ENCODE data around the gene ADGRD2. TPM values are rescaled to one million over a fixed set of nuclear protein-coding genes. Genes with fewer than 3 reads are reported as not detected.

ADGRD2 gene
- total RNA-seq, 2 donors from 2014 or later, result 1.0 to 4.0 TPM

DNA sequence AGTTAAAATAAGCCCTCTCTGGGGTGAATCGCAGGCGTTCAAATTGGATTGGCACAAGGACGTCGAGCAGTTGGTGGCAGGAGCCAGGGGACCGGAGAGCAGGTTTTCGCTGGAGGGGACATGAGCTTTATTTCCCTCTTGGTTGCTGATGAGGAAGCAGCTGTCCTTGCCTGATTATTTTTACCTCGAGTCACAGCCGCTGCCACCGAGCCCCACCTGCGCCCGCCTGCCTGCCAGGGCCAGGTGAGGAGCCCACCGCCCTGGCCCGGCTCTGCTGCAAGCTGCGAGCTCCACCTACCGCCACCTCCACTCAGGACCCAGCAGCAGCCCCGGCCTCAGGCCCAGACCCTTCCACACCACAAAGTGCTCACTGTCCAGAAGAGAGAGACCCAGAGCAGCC, 9.0 kb upstream of the ADGRD2 start:
- DNase-seq (ENCODE audit: low spot score), result no peak
- intact Hi-C loops (cut with DNase I), result no loop called here
- H3K36me3 ChIP-seq, result no peaks in the 10 kb centered on the region
- H3K27me3 ChIP-seq (replicated peaks; ENCODE audit: insufficient read depth), result no peaks in the 10 kb centered on the region
- no peak overlapping the region for H3K4me3 ChIP-seq
- no peaks in the 10 kb centered on the region for H3K9me3 ChIP-seq
- H3K27ac ChIP-seq, result no peak overlapping the region
- H3K4me1 ChIP-seq (replicated peaks), result no peaks in the 10 kb centered on the region
- WGBS, result 90% methylated on average over 16 of the region's 16 CpGs
- TF ChIP-seq, protein P1, sequence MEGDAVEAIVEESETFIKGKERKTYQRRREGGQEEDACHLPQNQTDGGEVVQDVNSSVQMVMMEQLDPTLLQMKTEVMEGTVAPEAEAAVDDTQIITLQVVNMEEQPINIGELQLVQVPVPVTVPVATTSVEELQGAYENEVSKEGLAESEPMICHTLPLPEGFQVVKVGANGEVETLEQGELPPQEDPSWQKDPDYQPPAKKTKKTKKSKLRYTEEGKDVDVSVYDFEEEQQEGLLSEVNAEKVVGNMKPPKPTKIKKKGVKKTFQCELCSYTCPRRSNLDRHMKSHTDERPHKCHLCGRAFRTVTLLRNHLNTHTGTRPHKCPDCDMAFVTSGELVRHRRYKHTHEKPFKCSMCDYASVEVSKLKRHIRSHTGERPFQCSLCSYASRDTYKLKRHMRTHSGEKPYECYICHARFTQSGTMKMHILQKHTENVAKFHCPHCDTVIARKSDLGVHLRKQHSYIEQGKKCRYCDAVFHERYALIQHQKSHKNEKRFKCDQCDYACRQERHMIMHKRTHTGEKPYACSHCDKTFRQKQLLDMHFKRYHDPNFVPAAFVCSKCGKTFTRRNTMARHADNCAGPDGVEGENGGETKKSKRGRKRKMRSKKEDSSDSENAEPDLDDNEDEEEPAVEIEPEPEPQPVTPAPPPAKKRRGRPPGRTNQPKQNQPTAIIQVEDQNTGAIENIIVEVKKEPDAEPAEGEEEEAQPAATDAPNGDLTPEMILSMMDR (IDR thresholded peaks at IDR 0.05), result no peak
- no peak for TF ChIP-seq POLR2A (IDR thresholded peaks at IDR 0.05)
- no peak for TF ChIP-seq POLR2AphosphoS5 (IDR thresholded peaks at IDR 0.05)

DNA sequence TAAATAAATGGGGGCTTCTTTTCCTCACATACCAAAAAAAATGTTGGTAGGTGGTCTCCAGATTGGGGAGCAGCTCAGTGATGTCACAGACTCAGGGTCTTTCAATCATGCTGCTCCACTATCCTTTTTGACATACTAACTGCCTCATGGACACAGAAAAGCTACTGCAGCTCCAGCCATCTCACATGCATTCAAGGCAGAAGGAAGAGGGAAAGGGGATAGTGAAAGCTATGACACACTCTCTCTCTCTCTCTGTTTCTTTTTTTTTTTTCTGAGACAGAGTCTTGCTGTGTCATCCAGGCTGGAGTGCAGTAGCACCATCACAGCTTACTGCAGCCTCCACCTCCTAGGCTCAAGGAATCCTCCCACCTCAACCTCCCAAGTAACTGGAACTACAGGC, 7.9 kb upstream of the ADGRD2 start:
- Histone ChIP-seq H3K36me3 (no peaks in the 10 kb centered on the region), H3K4me1 (replicated peaks) (no peaks in the 10 kb centered on the region), H3K9me3 (no peaks in the 10 kb centered on the region), H3K27me3 (replicated peaks; ENCODE audit: insufficient read depth) (no peaks in the 10 kb centered on the region), H3K4me3 (no peak overlapping the region), H3K27ac (no peak overlapping the region)
- DNase-seq (ENCODE audit: low spot score), result no peak
- TF ChIP-seq, protein P1 (IDR thresholded peaks at IDR 0.05), result no peak
- TF ChIP-seq POLR2AphosphoS5 (IDR thresholded peaks at IDR 0.05), result no peak
- TF ChIP-seq POLR2A (IDR thresholded peaks at IDR 0.05), result no peak
- intact Hi-C loops (cut with DNase I), result no loop called here

DNA sequence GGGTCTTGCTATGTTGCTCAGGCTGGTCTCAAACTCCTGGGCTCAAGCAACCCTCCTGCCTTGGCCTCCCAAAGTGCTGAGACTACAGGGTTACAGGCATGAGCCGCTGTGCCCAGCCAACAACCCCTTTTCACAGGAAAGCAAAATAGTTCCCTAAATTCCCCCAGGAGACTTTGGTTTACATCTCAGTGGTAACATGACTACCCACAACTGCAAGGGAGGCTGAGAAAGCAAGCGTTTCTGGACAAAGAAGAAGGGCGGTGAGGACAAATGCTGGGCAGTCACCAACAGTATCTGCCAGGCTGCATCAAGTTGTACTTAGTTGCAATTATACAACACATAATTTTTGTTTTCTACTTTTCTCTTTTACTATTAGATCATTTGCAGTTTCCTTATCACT, 7.4 kb upstream of the ADGRD2 start:
- no peak overlapping the region for H3K4me3 ChIP-seq
- 77% methylated on average over 3 of the region's 3 CpGs for WGBS
- TF ChIP-seq POLR2AphosphoS5 (IDR thresholded peaks at IDR 0.05), result no peak
- no peak for DNase-seq (ENCODE audit: low spot score)
- H3K27me3 ChIP-seq (replicated peaks; ENCODE audit: insufficient read depth), result no peaks in the 10 kb centered on the region
- H3K9me3 ChIP-seq, result no peaks in the 10 kb centered on the region
- no peak overlapping the region for H3K27ac ChIP-seq
- intact Hi-C loops (cut with DNase I), result no loop called here
- no peaks in the 10 kb centered on the region for H3K36me3 ChIP-seq
- no peaks in the 10 kb centered on the region for H3K4me1 ChIP-seq (replicated peaks)

DNA sequence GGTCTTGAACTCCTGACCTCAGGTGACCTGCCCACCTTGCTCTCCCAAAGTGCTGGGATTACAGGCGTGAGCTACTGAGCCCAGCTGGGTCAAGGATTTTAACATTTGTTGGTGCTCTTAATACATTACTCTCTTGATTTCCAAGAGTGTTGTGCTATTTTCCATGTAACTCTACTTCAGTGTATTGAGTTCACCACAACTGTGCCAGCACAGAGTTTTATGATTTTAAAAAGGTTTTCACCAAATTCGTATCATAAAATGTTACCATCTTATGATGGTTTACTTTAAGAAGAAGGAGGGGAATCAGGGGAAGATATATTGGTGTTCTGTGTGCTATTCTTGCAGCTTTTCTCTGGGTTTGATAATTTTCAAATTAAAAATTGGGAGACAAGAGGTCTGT, 6.6 kb upstream of the ADGRD2 start:
- H3K36me3 ChIP-seq, result no peaks in the 10 kb centered on the region
- no peaks in the 10 kb centered on the region for H3K9me3 ChIP-seq
- DNase-seq (ENCODE audit: low spot score), result no peak
- TF ChIP-seq POLR2A (IDR thresholded peaks at IDR 0.05) (no peak), POLR2AphosphoS5 (IDR thresholded peaks at IDR 0.05) (no peak)
- TF ChIP-seq, protein P1 (IDR thresholded peaks at IDR 0.05), result no peak
- no peak overlapping the region for H3K4me3 ChIP-seq
- no peaks in the 10 kb centered on the region for H3K4me1 ChIP-seq (replicated peaks)
- 78% methylated on average over 2 of the region's 2 CpGs for WGBS
- intact Hi-C loops (cut with DNase I), result no loop called here
- no peaks in the 10 kb centered on the region for H3K27me3 ChIP-seq (replicated peaks; ENCODE audit: insufficient read depth)
- H3K27ac ChIP-seq, result no peak overlapping the region

DNA sequence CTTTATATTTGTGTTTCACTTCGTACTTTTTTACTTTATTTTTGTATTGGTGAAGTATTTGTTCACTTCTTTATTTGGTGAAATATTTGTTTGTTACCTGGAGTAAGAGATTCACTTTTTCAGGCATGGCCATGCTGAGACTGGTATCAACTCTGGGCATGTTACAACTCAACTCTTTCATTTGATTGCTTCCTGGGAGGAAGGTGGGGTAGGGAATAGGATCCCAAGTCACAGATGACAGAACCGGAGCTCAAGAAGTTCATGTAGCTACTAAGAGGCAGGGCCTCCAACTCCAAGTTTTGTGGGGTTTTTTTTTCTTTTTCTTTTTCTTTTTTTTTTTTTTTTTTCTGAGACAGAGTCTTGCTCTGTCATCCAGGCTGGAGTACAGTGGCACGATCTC, 6.1 kb upstream of the ADGRD2 start:
- TF ChIP-seq POLR2AphosphoS5 (IDR thresholded peaks at IDR 0.05) (peak; percentile 69), POLR2A (IDR thresholded peaks at IDR 0.05) (no peak)
- TF ChIP-seq, protein P1 (IDR thresholded peaks at IDR 0.05), result no peak
- Histone ChIP-seq H3K4me3 (no peak overlapping the region), H3K27me3 (replicated peaks; ENCODE audit: insufficient read depth) (no peaks in the 10 kb centered on the region), H3K27ac (no peak overlapping the region), H3K36me3 (no peaks in the 10 kb centered on the region), H3K9me3 (no peaks in the 10 kb centered on the region), H3K4me1 (replicated peaks) (no peaks in the 10 kb centered on the region)
- intact Hi-C loops (cut with DNase I), result no loop called here
- 46% methylated on average over 3 of the region's 3 CpGs for WGBS
- peak; percentile 37 for DNase-seq (ENCODE audit: low spot score)
